SK-N-SH (cell line): ENCODE results near the gene TMEM92. TPM values are rescaled to one million over a fixed set of nuclear protein-coding genes. Genes with fewer than 3 reads are reported as not detected.

ENCODE experiments used
- CTCF ChIA-PET: fragments of 300-600, 350-600 bp; formaldehyde crosslinking; extraction: SDS; loops from one replicate; lab custom pipeline; 2021; lab: Yijun Ruan, JAX
- POLR2A ChIA-PET: fragments of 350-600 bp; sonication (Branson Sonifier 250); formaldehyde crosslinking; extraction: SDS; loops from one replicate; lab custom pipeline; 2020; ENCODE audit warnings: antibody characterized with exemption, inconsistent platforms; lab: Yijun Ruan, JAX
- DNase-seq: peaks from one replicate; pipeline ENCODE4 v3.0.0; 2012
- H2AFZ ChIP-seq: fragments of 200-600 bp; sonication (generic); 2 replicates; pipeline ENCODE4 v1.8.1; 2016; ENCODE audit warnings: antibody characterized with exemption, mild to moderate bottlenecking, low read depth
- H3F3A ChIP-seq: fragments of 200-600 bp; sonication (generic); replicated peaks from 2 replicates; pipeline ENCODE3; 2016; ENCODE audit warnings: antibody characterized with exemption, mild to moderate bottlenecking; ENCODE audit not compliant: insufficient read depth
- H3K27ac ChIP-seq, 2 experiments: fragments of 200-500 bp in 1 of 2; fragments of 200-600 bp in 1 of 2; sonication (Bioruptor generic) in 1 of 2; sonication (generic), shearing (Covaris generic) in 1 of 2; 2 replicates each; pipeline versions ENCODE4 v1.5.1 to v1.6.1; 2014 to 2016; ENCODE audit warnings: low read depth in 2 of 2, inconsistent platforms in 1 of 2, low read length in 1 of 2, mild to moderate bottlenecking in 1 of 2, mixed read lengths in 1 of 2
- H3K27me3 ChIP-seq: fragments of 200-600 bp; sonication (generic), shearing (Covaris generic); 2 replicates; pipeline ENCODE4 v1.6.1; 2016; ENCODE audit warnings: mixed run types; ENCODE audit not compliant: insufficient read depth
- H3K36me3 ChIP-seq, 2 experiments: fragments of 200-500 bp in 1 of 2; fragments of 200-600 bp in 1 of 2; sonication (Bioruptor generic) in 1 of 2; sonication (generic) in 1 of 2; replicated peaks in 1 of 2; 2 replicates each; pipeline versions ENCODE3 to v1.5.1; 2014 to 2016; ENCODE audit warnings: low read length in 1 of 2, mild to moderate bottlenecking in 1 of 2; ENCODE audit not compliant: insufficient read depth in 2 of 2, control insufficient read depth in 1 of 2
- H3K4me1 ChIP-seq, 2 experiments: fragments of 200-500 bp in 1 of 2; fragments of 200-600 bp in 1 of 2; sonication (Bioruptor generic) in 1 of 2; sonication (generic), shearing (Covaris generic) in 1 of 2; 2 replicates each; pipeline versions ENCODE4 v1.5.1 to v1.6.1; 2014 to 2016; ENCODE audit warnings: low read depth in 1 of 2, low read length in 1 of 2, mixed run types in 1 of 2; ENCODE audit not compliant: insufficient read depth in 2 of 2, control insufficient read depth in 1 of 2
- H3K4me2 ChIP-seq: fragments of 200-600 bp; sonication (generic), shearing (Covaris generic); 2 replicates; pipeline ENCODE4 v1.6.1; 2017; ENCODE audit warnings: mixed run types
- H3K4me3 ChIP-seq, 2 experiments: fragments of 200-500 bp in 1 of 2; fragments of 200-600 bp in 1 of 2; sonication (Bioruptor generic) in 1 of 2; sonication (generic), shearing (Covaris generic) in 1 of 2; 2 replicates each; pipeline versions ENCODE4 v1.5.1 to v1.8.1; 2014 to 2016; ENCODE audit warnings: low read depth in 2 of 2, inconsistent platforms in 1 of 2, low read length in 1 of 2, mild to moderate bottlenecking in 1 of 2, mixed read lengths in 1 of 2, moderate library complexity in 1 of 2
- H3K79me2 ChIP-seq: fragments of 200-600 bp; sonication (generic); 2 replicates; pipeline ENCODE4 v1.8.1; 2017; ENCODE audit warnings: mild to moderate bottlenecking; ENCODE audit not compliant: insufficient read depth
- H3K9ac ChIP-seq: fragments of 200-600 bp; sonication (generic); 2 replicates; pipeline ENCODE4 v1.6.1; 2017; ENCODE audit warnings: mixed run types
- H3K9me2 ChIP-seq: fragments of 200-600 bp; sonication (generic); 2 replicates; pipeline ENCODE4 v1.6.1; 2017; ENCODE audit warnings: mixed run types
- H3K9me3 ChIP-seq: fragments of 200-600 bp; sonication (generic); 2 replicates; pipeline ENCODE4 v1.6.1; 2017; ENCODE audit warnings: mixed run types, mild to moderate bottlenecking, moderate library complexity
- H4K20me1 ChIP-seq: fragments of 200-600 bp; sonication (generic); 2 replicates; pipeline ENCODE4 v1.6.1; 2017; ENCODE audit warnings: mild to moderate bottlenecking, mixed run types; ENCODE audit not compliant: insufficient read depth
- EZH2phosphoT487 ChIP-seq: fragments of 200-600 bp; sonication (generic); IDR thresholded peaks from 2 replicates; pipeline ENCODE4 v1.6.1; 2017; ENCODE audit warnings: low read depth, mixed run types, mild to moderate bottlenecking, antibody characterized with exemption, moderate library complexity, borderline replicate concordance
- MEF2A ChIP-seq: IDR thresholded peaks from 2 replicates; pipeline ENCODE4 v1.4.0; 2012; ENCODE audit warnings: low read depth, borderline replicate concordance
- POLR2AphosphoS5 ChIP-seq: IDR thresholded peaks from 2 replicates; pipeline ENCODE4 v1.6.1; 2012; ENCODE audit warnings: low read depth, low read length
- RAD21 ChIP-seq: IDR thresholded peaks from 2 replicates; pipeline ENCODE4 v1.6.1; 2012; ENCODE audit warnings: mild to moderate bottlenecking, low read length
- RCOR1 ChIP-seq: fragments of 150-350 bp; IDR thresholded peaks from 2 replicates; pipeline ENCODE4 v1.6.1; 2017; ENCODE audit warnings: antibody characterized with exemption, low read length
- SMC3 ChIP-seq: IDR thresholded peaks from 2 replicates; pipeline ENCODE4 v1.6.1; 2012; ENCODE audit warnings: low read depth, low read length, improper control_type of control experiment
- TCF12 ChIP-seq: IDR thresholded peaks from 2 replicates; pipeline ENCODE4 v1.4.0; 2012
- USF2 ChIP-seq: fragments of 150-350 bp; IDR thresholded peaks from 2 replicates; pipeline ENCODE4 v1.6.1; 2017; ENCODE audit warnings: antibody characterized with exemption, low read length, low read depth, borderline replicate concordance
- ZBTB33 ChIP-seq: IDR thresholded peaks from 2 replicates; pipeline ENCODE4 v1.4.0; 2012; ENCODE audit warnings: low read depth, borderline replicate concordance
- WGBS: methylation state at CpG from one replicate; pipeline ENCODE4 v1.1.6; 2017; ENCODE audit warnings: low lambda C conversion rate; 5-methylcytosine and 5-hydroxymethylcytosine counted together
- polyA plus RNA-seq, 3 experiments: library from polyadenylated mRNA; depleted of rRNA; stranded (reverse); fragments of >200 nt; gene quantifications; 2 replicates each; pipeline ENCODE4 v1.2.3, GENCODE V29; 2012

The TMEM92 gene
- polyA plus RNA-seq, 1 of the 3 experiments (the other 2 are of a cell fraction) = 0.46 TPM

- DNase-seq = no peak
- no peaks in the 10 kb centered on the region for H3K36me3 ChIP-seq
- H3F3A ChIP-seq = peaks cover 11% of the 10 kb centered on the region
- CTCF ChIA-PET = interaction anchor here (0.9 to 5.9 kb wide), 11 partner anchors 8 to 156 kb away, joined by 3 to 36 read pairs (median 5); partner anchors contain the start of genes COL1A1 and LRRC59
- POLR2A ChIA-PET = no interaction called here
- no peaks in the 10 kb centered on the region for H3K9me3 ChIP-seq
- H3K4me1 ChIP-seq = no peaks in the 10 kb centered on the region
- no peaks in the 10 kb centered on the region for H3K27me3 ChIP-seq
- no peaks in the 10 kb centered on the region for H3K9me2 ChIP-seq
- TF ChIP-seq RAD21 = no peak
- no peak for TF ChIP-seq RCOR1
- no peak for TF ChIP-seq MEF2A
- no peak for TF ChIP-seq SMC3
- no peak for TF ChIP-seq EZH2phosphoT487
- TF ChIP-seq POLR2AphosphoS5 = no peak
- H3K79me2 ChIP-seq = no peaks in the 10 kb centered on the region
- H4K20me1 ChIP-seq = no peaks in the 10 kb centered on the region
- H3K4me3 ChIP-seq = no peak overlapping the region
- H3K4me2 ChIP-seq = no peak overlapping the region
- H3K27ac ChIP-seq = no peak overlapping the region
- H2AFZ ChIP-seq = no peak overlapping the region
- no peak overlapping the region for H3K9ac ChIP-seq
- 73% methylated on average over 5 of the region's 5 CpGs for WGBS
These were observed 48.8 kb downstream of the TMEM92 start for GRCh38 chr17:50323060-50323459.

GRCh38 chr17:50325906-50326305 is 51.6 kb downstream of the TMEM92 start:
- Histone ChIP-seq H3K4me3 (no peak overlapping the region), H3K4me2 (no peak overlapping the region), H3K36me3 (no peaks in the 10 kb centered on the region), H3K79me2 (no peaks in the 10 kb centered on the region), H3K9ac (no peak overlapping the region), H3K27me3 (no peaks in the 10 kb centered on the region), H3K9me3 (no peaks in the 10 kb centered on the region), H3K27ac (no peak overlapping the region), H2AFZ (no peak overlapping the region), H3K4me1 (peaks cover 0 to under 1% of the 10 kb centered on the region in 2 experiments; a peak in 2 of 4 replicates), H3F3A (peaks cover 11% of the 10 kb centered on the region), H3K9me2 (no peaks in the 10 kb centered on the region), H4K20me1 (no peaks in the 10 kb centered on the region)
- CTCF ChIA-PET = interaction anchor here (0.7 to 4.2 kb wide), 4 partner anchors 29 to 156 kb away, joined by 3 to 24 read pairs (median 4); partner anchors contain the start of gene COL1A1
- TF ChIP-seq TCF12 (no peak), USF2 (no peak), ZBTB33 (no peak), MEF2A (no peak)
- POLR2A ChIA-PET = no interaction called here
- 32% methylated on average over 4 of the region's 4 CpGs for WGBS
- no peak for DNase-seq
